Mesothelial cell of epicardium (in vitro differentiated cells): ENCODE measurements around the gene PDLIM4. TPM values are rescaled to one million over a fixed set of nuclear protein-coding genes. Genes with fewer than 3 reads are reported as not detected.
A peak's percentile ranks its signal among the peaks of the same experiment; 100 is the strongest.

Experiments used
- DNase-seq, 2 experiments: peaks; one replicate each; pipeline ENCODE4 v3.0.0; 2021; ENCODE audit warnings: low spot score in 2 of 2; ENCODE audit not compliant: unreplicated experiment in 2 of 2
- H3K27ac Mint-ChIP-seq: 2 replicates; pipeline ENCODE4 v1.8.0; 2021; ENCODE audit warnings: mixed read lengths
- H3K27me3 Mint-ChIP-seq: 2 replicates; pipeline ENCODE4 v1.8.0; 2021; ENCODE audit warnings: low read depth, mixed read lengths
- H3K36me3 Mint-ChIP-seq: 2 replicates; pipeline ENCODE4 v1.8.0; 2021; ENCODE audit warnings: mixed read lengths
- H3K4me1 Mint-ChIP-seq: 2 replicates; pipeline ENCODE4 v1.8.0; 2021; ENCODE audit warnings: mixed read lengths
- H3K4me3 Mint-ChIP-seq: 2 replicates; pipeline ENCODE4 v1.8.0; 2021; ENCODE audit warnings: mild to moderate bottlenecking, moderate library complexity, mixed read lengths
- H3K9me3 Mint-ChIP-seq: 2 replicates; pipeline ENCODE4 v1.8.0; 2021; ENCODE audit warnings: mixed read lengths
- CTCF ChIP-seq: fragments of 200-600 bp; sonication (generic); IDR thresholded peaks from one replicate; pipeline ENCODE4 v1.5.0; 2021; ENCODE audit warnings: antibody characterized with exemption; ENCODE audit not compliant: unreplicated experiment
- total RNA-seq: library from RNA; stranded (reverse); gene quantifications from 3 replicates; pipeline ENCODE4 v1.2.1, GENCODE V29; 2021

The PDLIM4 gene
- total RNA-seq, 1 donor from 2014 or later = 50.7 TPM

- DNase-seq = peak in 1 of 2 experiments; percentile 67
- no peaks in the 10 kb centered on the region for H3K27me3 Mint-ChIP-seq
Observed at GRCh38 chr5:132265336-132266030, 8.0 kb downstream of the PDLIM4 start.

GRCh38 chr5:132266031-132266835, 8.7 kb downstream of the PDLIM4 start:
- no peak for TF ChIP-seq CTCF
- Mint-ChIP-seq H3K27me3 (no peaks in the 10 kb centered on the region), H3K4me3 (no peak overlapping the region), H3K9me3 (no peaks in the 10 kb centered on the region), H3K4me1 (peaks cover 34% of the 10 kb centered on the region), H3K27ac (peak overlapping the region; percentile 94), H3K36me3 (peaks cover 17% of the 10 kb centered on the region)
- peak in 1 of 2 experiments; percentile 32 for DNase-seq

More at GRCh38 chr5:132265336-132266030, 8.0 kb downstream of the PDLIM4 start:
- no peak for TF ChIP-seq CTCF
- Mint-ChIP-seq H3K36me3 (peaks cover 17% of the 10 kb centered on the region), H3K4me1 (peaks cover 38% of the 10 kb centered on the region), H3K9me3 (no peaks in the 10 kb centered on the region), H3K4me3 (no peak overlapping the region), H3K27ac (peak overlapping the region; percentile 94)

- H3K27ac Mint-ChIP-seq = no peak overlapping the region
- H3K27me3 Mint-ChIP-seq = no peaks in the 10 kb centered on the region
- DNase-seq = no peak
- no peaks in the 10 kb centered on the region for H3K9me3 Mint-ChIP-seq
- peaks cover 32% of the 10 kb centered on the region for H3K4me1 Mint-ChIP-seq
- H3K4me3 Mint-ChIP-seq = no peak overlapping the region
- TF ChIP-seq CTCF = no peak
- H3K36me3 Mint-ChIP-seq = peaks cover 15% of the 10 kb centered on the region
Observed at GRCh38 chr5:132266836-132267160, 9.3 kb downstream of the PDLIM4 start.

GRCh38 chr5:132267166-132267739, 9.8 kb downstream of the PDLIM4 start:
- no peak for TF ChIP-seq CTCF
- no peaks in the 10 kb centered on the region for H3K9me3 Mint-ChIP-seq
- no peak overlapping the region for H3K4me3 Mint-ChIP-seq
- H3K27me3 Mint-ChIP-seq = no peaks in the 10 kb centered on the region
- peaks cover 15% of the 10 kb centered on the region for H3K36me3 Mint-ChIP-seq
- peaks cover 28% of the 10 kb centered on the region for H3K4me1 Mint-ChIP-seq
- peak overlapping the region; percentile 47 for H3K27ac Mint-ChIP-seq
- DNase-seq = peak in 1 of 2 experiments; percentile 29

GRCh38 chr5:132267931-132268768, 10.7 kb downstream of the PDLIM4 start:
- peaks cover 33% of the 10 kb centered on the region for H3K4me1 Mint-ChIP-seq

More at GRCh38 chr5:132267931-132268768, 10.7 kb downstream of the PDLIM4 start:
- no peak for TF ChIP-seq CTCF
- Mint-ChIP-seq H3K9me3 (no peaks in the 10 kb centered on the region), H3K4me3 (no peak overlapping the region), H3K27ac (peak overlapping the region; percentile 56), H3K36me3 (peaks cover 22% of the 10 kb centered on the region), H3K27me3 (no peaks in the 10 kb centered on the region)
- DNase-seq = peak in 1 of 2 experiments; percentile 34
